B cell (primary cell): ENCODE data around the gene NUDT3. TPM values are rescaled to one million over a fixed set of nuclear protein-coding genes. Genes with fewer than 3 reads are reported as not detected.

Experiments
- ATAC-seq: fragments of 200-7000 bp; cut with Tn5 transposase; one replicate; pipeline ENCODE4 v1.10.0; 2021; ENCODE audit warnings: low read depth, mild to moderate bottlenecking, moderate number of reproducible peaks, moderate library complexity
- CTCF ChIA-PET: fragments of 350-600 bp; sonication (Branson Sonifier 250); formaldehyde crosslinking; loops from one replicate; lab custom pipeline; 2021; ENCODE audit warnings: antibody characterized with exemption, inconsistent platforms; lab: Charles Lee
- POLR2A ChIA-PET: fragments of 350-600 bp; sonication (Branson Sonifier 250); formaldehyde crosslinking; loops from one replicate; lab custom pipeline; 2021; ENCODE audit warnings: antibody characterized with exemption; lab: Charles Lee
- DNase-seq: peaks from one replicate; pipeline ENCODE4 v3.0.0; 2013
- H2AFZ ChIP-seq: 2 replicates; pipeline ENCODE4 v1.6.1; 2012; ENCODE audit warnings: mild to moderate bottlenecking, low read depth, low read length; ENCODE audit not compliant: insufficient read depth, poor library complexity, severe bottlenecking
- H3K27ac ChIP-seq, 2 donors: 1 replicate in 1 of 2; 2 replicates in 1 of 2; pipeline ENCODE4 v1.5.1; 2012 to 2013; ENCODE audit warnings: low read length in 2 of 2, mild to moderate bottlenecking in 2 of 2, moderate library complexity in 1 of 2
- H3K27me3 ChIP-seq, 4 experiments: fragments of 200-600 bp in 1 of 4; sonication (generic) in 1 of 4; replicated peaks in 1 of 4; 1 replicate in 2 of 4; 2 replicates in 2 of 4; pipeline versions ENCODE4 v1.6.1 to v1.7.0; 2013 to 2016; ENCODE audit warnings: low read length in 3 of 4, mild to moderate bottlenecking in 2 of 4, mixed read lengths in 1 of 4, moderate library complexity in 1 of 4; ENCODE audit not compliant: insufficient read depth in 4 of 4, control insufficient read depth in 3 of 4; ENCODE audit errors: control extremely low read depth in 1 of 4
- H3K36me3 ChIP-seq, 2 experiments: replicated peaks in 1 of 2; 1 replicate in 1 of 2; 2 replicates in 1 of 2; pipeline versions ENCODE4 v1.6.1 to v1.7.1; 2013; ENCODE audit warnings: low read length in 1 of 2; ENCODE audit not compliant: insufficient read depth in 2 of 2, control insufficient read depth in 1 of 2; ENCODE audit errors: control extremely low read depth in 1 of 2, extremely low read depth in 1 of 2
- H3K4me1 ChIP-seq, 2 donors: fragments of 200-600 bp in 1 of 2; sonication (generic) in 1 of 2; 1 replicate in 1 of 2; 2 replicates in 1 of 2; pipeline versions ENCODE4 v1.5.1 to v1.6.1; 2013 to 2017; ENCODE audit warnings: low read length in 2 of 2; ENCODE audit not compliant: control insufficient read depth in 2 of 2, insufficient read depth in 2 of 2
- H3K4me2 ChIP-seq: replicated peaks from 2 replicates; pipeline ENCODE3; 2012; ENCODE audit warnings: mild to moderate bottlenecking, low read depth, low read length; ENCODE audit not compliant: poor library complexity, severe bottlenecking
- H3K4me3 ChIP-seq, 5 experiments: fragments of 200-600 bp in 1 of 5; sonication (generic) in 1 of 5; 1 replicate in 3 of 5; 2 replicates in 2 of 5; pipeline versions ENCODE4 v1.5.1 to v1.7.0; 2011 to 2016; ENCODE audit warnings: low read length in 4 of 5, mild to moderate bottlenecking in 4 of 5, low read depth in 2 of 5, control low read depth in 1 of 5, moderate library complexity in 1 of 5; ENCODE audit not compliant: insufficient read depth in 1 of 5; ENCODE audit errors: control extremely low read depth in 1 of 5, extremely low read depth in 1 of 5
- H3K79me2 ChIP-seq: fragments of 200-600 bp; sonication (generic); one replicate; pipeline ENCODE4 v1.6.0; 2016; ENCODE audit warnings: low read length; ENCODE audit not compliant: control insufficient read depth, insufficient read depth
- H3K9ac ChIP-seq: fragments of 200-600 bp; sonication (generic); 2 replicates; pipeline ENCODE4 v1.6.1; 2017; ENCODE audit warnings: mild to moderate bottlenecking, low read length, moderate library complexity
- H3K9me3 ChIP-seq, 3 donors: one replicate each; pipeline versions ENCODE4 v1.6.1 to v1.7.1; 2013; ENCODE audit warnings: low read length in 2 of 3; ENCODE audit not compliant: control insufficient read depth in 2 of 3, insufficient read depth in 1 of 3; ENCODE audit errors: control extremely low read depth in 1 of 3
- H4K20me1 ChIP-seq: 2 replicates; pipeline ENCODE4 v1.6.0; 2012; ENCODE audit warnings: mild to moderate bottlenecking, low read length; ENCODE audit not compliant: insufficient read depth, control insufficient read depth, poor library complexity, severe bottlenecking
- H3K27ac Mint-ChIP-seq: one replicate; pipeline ENCODE4 v1.8.0; 2021; ENCODE audit warnings: mixed read lengths
- H3K27me3 Mint-ChIP-seq: one replicate; pipeline ENCODE4 v1.8.0; 2021; ENCODE audit warnings: mixed read lengths
- H3K4me1 Mint-ChIP-seq: one replicate; pipeline ENCODE4 v1.8.0; 2021; ENCODE audit warnings: mixed read lengths
- H3K4me3 Mint-ChIP-seq: one replicate; pipeline ENCODE4 v1.8.0; 2021; ENCODE audit warnings: mixed read lengths
- H3K9me3 Mint-ChIP-seq: one replicate; pipeline ENCODE4 v1.8.0; 2022; ENCODE audit warnings: mixed read lengths; ENCODE audit not compliant: insufficient read depth
- CTCF ChIP-seq: fragments of 200-600 bp; IDR thresholded peaks from one replicate; pipeline ENCODE4 v1.8.0; 2022; ENCODE audit warnings: antibody characterized with exemption, mild to moderate bottlenecking
- EZH2 ChIP-seq: IDR thresholded peaks from 2 replicates; pipeline ENCODE4 v1.6.1; 2012; ENCODE audit warnings: borderline replicate concordance, low read depth, mild to moderate bottlenecking, moderate library complexity, low read length; ENCODE audit not compliant: insufficient read depth, poor library complexity, severe bottlenecking
- WGBS: methylation state at CpG from one replicate; pipeline ENCODE4 v1.1.5; 2013; ENCODE audit warnings: missing lambda C conversion rate; ENCODE audit not compliant: insufficient coverage; 5-methylcytosine and 5-hydroxymethylcytosine counted together
- intact Hi-C: fragments of 100-400 bp; cut with micrococcal nuclease; formaldehyde crosslinking; loops from one replicate; pipeline ENCODE4 v1.10.0; 2022
- polyA plus RNA-seq: library from polyadenylated mRNA; depleted of rRNA; stranded (reverse); fragments of >200 nt; gene quantifications from 2 replicates; pipeline ENCODE4 v1.2.3, GENCODE V29; 2012
- total RNA-seq, 2 donors: library from RNA; stranded (reverse); fragments of 120-200 nt in 1 of 2; gene quantifications; 1 replicate in 1 of 2; 2 replicates in 1 of 2; pipeline versions ENCODE4 v1.2.3 to v1.2.4, GENCODE V29; 2013 to 2022

The NUDT3 gene
- total and polyA plus RNA-seq, 2 donors (not counting 1 experiment from before 2014, with no cell fraction given), result 18.2 to 37.4 TPM

GRCh38 chr6:34237316-34237721 is 155.2 kb downstream of the NUDT3 start:
- Mint-ChIP-seq H3K27ac (no peak overlapping the region), H3K4me3 (peak overlapping the region; percentile 87), H3K9me3 (no peaks in the 10 kb centered on the region), H3K4me1 (peaks cover 38% of the 10 kb centered on the region), H3K27me3 (no peaks in the 10 kb centered on the region)
- ChIA-PET POLR2A (interaction anchor here (0.6 to 2.2 kb wide), 11 partner anchors 10 to 232 kb away, joined by 3 to 41 read pairs (median 7); partner anchors contain the start of genes NUDT3, RPS10 and SMIM29), CTCF (interaction anchor here (0.5 to 1.8 kb wide), 11 partner anchors 10 to 225 kb away, joined by 3 to 14 read pairs (median 4); partner anchors contain the start of gene SMIM29)
- Histone ChIP-seq H3K79me2 (peaks cover 38% of the 10 kb centered on the region), H3K4me1 (peaks cover 22 to 30% of the 10 kb centered on the region in 2 donors), H3K9me3 (no peaks in the 10 kb centered on the region), H3K27ac (peak overlapping the region; percentile 86 to 87), H4K20me1 (peaks cover 46% of the 10 kb centered on the region), H3K4me3 (peak overlapping the region in 4 of 5 experiments; percentile 82 to 93 (median 89)), H3K9ac (peak overlapping the region; percentile 90), H3K27me3 (no peaks in the 10 kb centered on the region), H3K4me2 (peak overlapping the region; percentile 97), H2AFZ (peak overlapping the region; percentile 66), H3K36me3 (peaks cover 0 to 17% of the 10 kb centered on the region in 2 experiments)
- intact Hi-C loops, result loop anchor here (5.0 to 10.0 kb wide), 4 partner anchors 435 to 647 kb away; partner anchors contain the start of genes ANKS1A, ILRUN, SNRPC and TAF11
- WGBS, result under 1% methylated on average over 78 of the region's 78 CpGs
- DNase-seq (no peak), ATAC-seq (peak; percentile 3)
- TF ChIP-seq CTCF, result no peak
- no peak for TF ChIP-seq EZH2
